NAMALWA (cell line): ENCODE data around the gene TUBA1B.

Experiments used
- DNase-seq: peaks from one replicate; pipeline ENCODE4 v3.0.0-alpha.2; 2015; ENCODE audit warnings: low spot score

TUBA1B gene

DNA sequence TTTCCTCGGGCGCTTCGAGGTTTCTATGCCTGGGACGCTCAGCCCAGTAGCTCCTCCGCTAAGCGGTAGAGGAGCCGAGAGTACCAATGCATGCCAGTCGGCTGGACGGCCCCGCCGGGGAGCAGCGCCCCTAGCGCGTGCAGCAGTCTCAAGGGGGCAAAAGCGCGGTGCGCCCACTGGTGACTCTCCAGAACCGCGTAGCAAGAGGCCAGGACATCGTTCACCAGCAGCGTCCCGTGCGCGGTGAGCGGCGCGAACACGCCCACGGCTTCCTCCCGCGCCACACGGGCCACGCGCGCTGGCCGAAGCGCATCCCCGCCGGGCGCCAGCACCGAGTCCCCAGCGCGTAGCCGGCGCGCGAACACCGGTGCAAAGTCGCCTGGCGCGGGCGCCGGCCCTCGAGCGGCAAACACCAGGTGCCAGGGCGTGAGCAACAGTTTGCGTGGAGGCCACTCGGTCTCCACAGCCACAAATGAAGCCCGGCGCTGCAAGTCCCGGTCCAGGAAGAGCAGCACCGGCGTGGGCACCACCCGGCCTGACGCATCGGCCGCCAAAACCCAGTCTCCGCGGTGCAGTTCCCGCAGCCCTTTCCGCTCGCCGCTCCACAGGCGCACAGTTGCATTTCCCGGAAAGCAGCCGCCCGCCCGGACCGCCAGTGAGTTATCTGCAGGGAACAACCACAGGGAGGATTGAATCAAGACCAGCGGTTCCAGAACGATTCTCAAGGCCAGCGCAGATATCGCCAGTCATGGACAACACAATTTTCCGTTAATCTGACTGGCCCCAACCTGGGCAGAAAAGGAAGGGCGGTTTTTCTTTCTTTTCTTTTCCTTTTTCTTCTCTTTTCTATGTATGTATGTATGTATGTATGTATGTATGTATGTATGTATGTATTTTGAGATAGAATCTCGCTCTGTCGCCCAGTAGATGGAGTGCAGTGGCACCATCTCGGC is 41.1 kb downstream of the TUBA1B start:
- DNase-seq = no peak

DNA sequence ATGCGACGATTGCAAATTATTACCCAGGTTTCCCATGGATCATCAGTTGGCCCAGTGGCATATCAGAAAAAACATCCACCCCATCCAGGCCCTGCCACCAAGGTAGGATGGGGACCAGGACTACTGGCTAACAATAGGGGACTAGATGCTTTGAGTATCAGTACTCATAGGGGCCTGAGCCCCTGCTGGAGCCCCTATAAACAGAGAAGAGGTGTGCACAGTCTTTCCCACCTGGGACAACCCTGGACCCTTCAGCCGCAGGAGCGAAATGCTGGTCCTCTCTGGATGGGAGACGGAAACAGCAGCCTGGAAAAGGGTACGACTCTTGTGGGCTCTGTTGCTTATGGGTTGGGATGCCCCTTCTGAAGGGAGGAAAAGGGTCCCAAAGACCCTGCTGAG is 42.3 kb downstream of the TUBA1B start:
- DNase-seq = no peak

DNA sequence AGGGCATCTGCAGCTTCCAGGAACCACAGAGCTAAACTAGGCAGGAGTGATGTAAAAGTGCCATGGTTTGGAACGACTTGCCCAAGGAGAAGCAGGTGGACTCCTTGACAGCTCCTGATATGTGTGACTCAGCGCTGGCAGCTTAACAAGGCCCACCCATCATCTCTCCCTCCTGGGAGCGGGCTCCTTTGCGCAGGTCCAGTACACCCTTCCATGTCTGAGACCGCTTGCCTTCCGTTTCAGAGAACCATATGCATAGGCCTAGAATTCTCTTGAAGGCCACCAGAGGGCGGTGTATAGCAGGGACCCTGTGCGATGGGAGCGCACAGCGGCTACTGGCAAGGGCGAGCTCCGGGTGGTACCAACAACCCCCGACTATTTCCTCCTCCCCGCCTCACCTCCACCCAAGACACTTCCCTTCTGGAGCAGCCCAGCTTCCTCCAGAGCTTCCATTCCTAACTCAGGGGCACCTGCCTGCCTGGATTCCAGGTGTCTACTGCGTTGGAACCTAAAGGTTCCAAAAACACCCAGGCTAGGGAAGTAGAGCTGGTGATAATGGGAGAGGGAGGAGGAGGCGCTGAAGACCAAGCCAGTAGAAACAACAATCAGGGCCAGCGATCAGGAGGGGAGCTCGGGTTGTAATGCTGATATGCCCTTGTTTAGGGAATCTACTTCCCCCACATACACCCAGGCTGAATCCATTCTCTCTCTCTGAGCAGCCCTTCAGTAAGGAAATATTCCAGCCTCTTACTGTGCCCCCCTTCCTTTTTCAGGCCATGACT is 42.9 kb downstream of the TUBA1B start:
- peak; percentile 92 for DNase-seq

DNA sequence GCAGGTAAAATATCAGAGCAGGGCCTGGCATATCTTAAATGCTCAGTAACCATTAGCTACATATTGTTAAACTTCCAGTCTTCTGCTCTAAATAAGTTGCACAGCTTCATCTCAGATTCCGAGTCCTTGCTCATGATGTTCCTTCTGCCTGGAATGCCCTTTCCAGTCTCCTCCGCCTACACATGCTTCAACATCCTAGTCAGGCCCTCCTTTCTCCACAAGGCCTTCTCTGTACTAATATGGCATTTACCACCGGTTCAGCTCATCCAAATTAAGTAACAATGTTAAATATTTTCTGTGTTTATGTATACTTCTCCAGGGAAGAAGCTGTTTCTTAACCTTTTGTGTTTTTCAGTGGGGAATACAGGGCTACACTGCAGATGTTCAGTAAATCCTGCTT is 45.1 kb downstream of the TUBA1B start:
- DNase-seq = no peak

DNA sequence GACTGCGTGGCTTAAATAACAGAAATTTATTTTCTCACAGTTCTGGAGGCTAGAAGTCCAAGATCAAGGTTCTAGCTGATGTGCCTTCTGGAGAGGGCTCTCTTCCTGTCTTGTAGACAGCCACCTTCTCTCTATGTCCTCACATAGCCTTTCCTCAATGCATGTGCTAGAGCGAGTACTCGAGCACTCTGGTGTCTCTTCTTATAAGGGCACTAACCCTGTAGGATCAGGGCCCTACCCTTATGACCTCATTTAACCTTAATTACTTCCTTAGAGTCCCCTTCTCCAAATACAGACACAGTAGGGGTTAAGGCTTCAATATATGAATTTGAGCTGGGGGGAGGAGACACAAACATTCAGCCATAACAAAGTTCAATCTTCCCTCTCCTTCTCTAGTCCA is 46.8 kb downstream of the TUBA1B start:
- no peak for DNase-seq

DNA sequence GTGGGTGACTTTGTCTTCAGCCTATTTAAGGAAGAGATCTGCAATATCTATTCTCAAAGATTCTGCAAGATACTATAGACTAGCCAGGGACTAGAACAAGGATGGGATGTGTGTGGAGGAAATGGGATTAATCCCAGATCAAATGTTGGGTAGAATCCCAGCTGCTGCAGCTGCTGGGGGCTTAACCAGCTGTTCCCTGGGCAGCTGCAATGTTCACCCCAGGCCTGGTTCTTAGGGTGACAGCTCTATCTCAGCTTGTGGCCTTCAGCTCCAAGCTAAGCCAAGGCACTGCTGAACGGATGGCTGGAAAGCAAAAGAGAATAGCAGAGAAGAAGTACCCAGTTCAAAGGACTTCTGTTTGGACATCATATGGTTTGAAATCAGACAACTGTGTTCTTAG is 51.4 kb downstream of the TUBA1B start:
- no peak for DNase-seq
